Ascending aorta (tissue), 2 donors: ENCODE measurements around the gene RHD. TPM values are rescaled to one million over a fixed set of nuclear protein-coding genes. Genes with fewer than 3 reads are reported as not detected.

ENCODE experiments used
- DNase-seq, 2 donors: peaks; one replicate each; pipeline ENCODE4 v3.0.0-alpha.2; 2019; ENCODE audit warnings: low spot score in 2 of 2
- H3K27ac ChIP-seq, 2 donors: fragments of 200-600 bp; sonication (generic); one replicate each; pipeline ENCODE4 v1.5.1; 2016 to 2017; ENCODE audit warnings: mild to moderate bottlenecking in 1 of 2
- H3K27me3 ChIP-seq: fragments of 200-600 bp; sonication (generic); one replicate; pipeline ENCODE4 v1.5.1; 2017
- H3K36me3 ChIP-seq, 2 donors: fragments of 200-600 bp; sonication (generic); one replicate each; pipeline ENCODE4 v1.5.1; 2016
- H3K4me1 ChIP-seq, 2 donors: fragments of 200-600 bp; sonication (generic); one replicate each; pipeline ENCODE4 v1.5.1; 2016 to 2017; ENCODE audit warnings: mild to moderate bottlenecking in 1 of 2
- H3K4me3 ChIP-seq, 2 donors: fragments of 200-600 bp; sonication (generic); one replicate each; pipeline ENCODE4 v1.5.1; 2016 to 2017; ENCODE audit warnings: mild to moderate bottlenecking in 1 of 2
- H3K9me3 ChIP-seq, 2 donors: fragments of 200-600 bp; sonication (generic); one replicate each; pipeline ENCODE4 v1.5.1; 2016
- CTCF ChIP-seq, 3 experiments: fragments of 200-600 bp in 2 of 3; fragments of 450-650 bp in 1 of 3; sonication (generic) in 2 of 3; IDR thresholded peaks; one replicate each; pipeline ENCODE4 v1.5.1; 2016 to 2019; ENCODE audit warnings: antibody characterized with exemption in 3 of 3, mild to moderate bottlenecking in 1 of 3, moderate library complexity in 1 of 3
- intact Hi-C: fragments of 100-400 bp; cut with DNase I; formaldehyde crosslinking; loops from one replicate; pipeline ENCODE4 v1.15.1; 2023
- total RNA-seq: library from RNA; depleted of rRNA; stranded (reverse); fragments of >200 nt; gene quantifications from one replicate; pipeline ENCODE4 v1.1.0, GENCODE V29; 2016

RHD gene
- total RNA-seq, 1 donor from 2014 or later, result not detected

GRCh38 chr1:25343872-25344271, 71.6 kb downstream of the RHD start:
- H3K4me3 ChIP-seq, result no peak overlapping the region
- no peak overlapping the region for H3K27ac ChIP-seq
- intact Hi-C loops, result no loop called here
- H3K36me3 ChIP-seq, result peaks cover 20 to 25% of the 10 kb centered on the region in 2 donors
- TF ChIP-seq CTCF (IDR thresholded peaks at IDR 0.05), result no peak
- peaks cover 7 to 24% of the 10 kb centered on the region in 2 donors for H3K4me1 ChIP-seq
- no peaks in the 10 kb centered on the region for H3K27me3 ChIP-seq
- no peak for DNase-seq
- H3K9me3 ChIP-seq, result no peaks in the 10 kb centered on the region

GRCh38 chr1:25347556-25347955, 75.2 kb downstream of the RHD start:
- no peaks in the 10 kb centered on the region for H3K27me3 ChIP-seq
- no peak for DNase-seq
- TF ChIP-seq CTCF (IDR thresholded peaks at IDR 0.05), result no peak
- H3K9me3 ChIP-seq, result no peaks in the 10 kb centered on the region
- H3K36me3 ChIP-seq, result peaks cover 27 to 34% of the 10 kb centered on the region in 2 donors
- H3K4me1 ChIP-seq, result peaks cover 0 to 9% of the 10 kb centered on the region in 2 donors
- no peak overlapping the region for H3K27ac ChIP-seq
- H3K4me3 ChIP-seq, result no peak overlapping the region
- intact Hi-C loops, result no loop called here

- TF ChIP-seq CTCF (IDR thresholded peaks at IDR 0.05), result no peak
- Histone ChIP-seq H3K9me3 (no peaks in the 10 kb centered on the region), H3K27ac (no peak overlapping the region), H3K4me1 (peaks cover 0 to under 1% of the 10 kb centered on the region in 2 donors), H3K27me3 (no peaks in the 10 kb centered on the region), H3K4me3 (no peak overlapping the region), H3K36me3 (peaks cover 43 to 50% of the 10 kb centered on the region in 2 donors)
- DNase-seq, result no peak
- intact Hi-C loops, result no loop called here
Observed at GRCh38 chr1:25349606-25350005, 77.3 kb downstream of the RHD start.

GRCh38 chr1:25355841-25356395, 83.6 kb downstream of the RHD start:
- H3K27me3 ChIP-seq, result no peaks in the 10 kb centered on the region
- intact Hi-C loops, result no loop called here
- H3K4me3 ChIP-seq, result no peak overlapping the region
- TF ChIP-seq CTCF (IDR thresholded peaks at IDR 0.05), result no peak
- peak overlapping the region in 1 of 2 donors; percentile 14 for H3K27ac ChIP-seq
- peaks cover 0 to 5% of the 10 kb centered on the region in 2 donors for H3K4me1 ChIP-seq
- peaks cover 52 to 75% of the 10 kb centered on the region in 2 donors for H3K36me3 ChIP-seq
- no peak for DNase-seq
- no peaks in the 10 kb centered on the region for H3K9me3 ChIP-seq

GRCh38 chr1:25356441-25356840, 84.1 kb downstream of the RHD start:
- no peaks in the 10 kb centered on the region for H3K27me3 ChIP-seq
- no peaks in the 10 kb centered on the region for H3K9me3 ChIP-seq
- H3K4me1 ChIP-seq, result peaks cover 0 to 5% of the 10 kb centered on the region in 2 donors
- no peak overlapping the region for H3K4me3 ChIP-seq
- TF ChIP-seq CTCF (IDR thresholded peaks at IDR 0.05), result no peak
- H3K27ac ChIP-seq, result peak overlapping the region; percentile 4 to 14
- peaks cover 52 to 80% of the 10 kb centered on the region in 2 donors for H3K36me3 ChIP-seq
- no peak for DNase-seq
- intact Hi-C loops, result no loop called here

GRCh38 chr1:25356848-25357247, 84.5 kb downstream of the RHD start:
- H3K27me3 ChIP-seq, result no peaks in the 10 kb centered on the region
- TF ChIP-seq CTCF (IDR thresholded peaks at IDR 0.05), result no peak
- intact Hi-C loops, result no loop called here
- peaks cover 52 to 85% of the 10 kb centered on the region in 2 donors for H3K36me3 ChIP-seq
- H3K4me3 ChIP-seq, result no peak overlapping the region
- DNase-seq, result no peak
- peaks cover 0 to 5% of the 10 kb centered on the region in 2 donors for H3K4me1 ChIP-seq
- H3K9me3 ChIP-seq, result no peaks in the 10 kb centered on the region
- peak overlapping the region; percentile 4 to 14 for H3K27ac ChIP-seq
